Esophagus squamous epithelium (tissue), 5 donors: ENCODE measurements around the gene TMEM51. TPM values are rescaled to one million over a fixed set of nuclear protein-coding genes. Genes with fewer than 3 reads are reported as not detected.

Experiments
- DNase-seq: peaks from one replicate; lab custom pipeline; 2025; lab: John Stamatoyannopoulos, UW
- H3K27ac ChIP-seq, 4 donors: fragments of 200-600 bp; sonication (generic); one replicate each; pipeline ENCODE4 v1.5.1; 2016 to 2019; ENCODE audit warnings: mild to moderate bottlenecking in 1 of 4
- H3K27me3 ChIP-seq, 4 donors: fragments of 200-600 bp; sonication (generic); 1 replicate in 3 of 4; 2 replicates in 1 of 4; pipeline versions ENCODE4 v1.5.1 to v1.6.0; 2017 to 2021; ENCODE audit warnings: antibody characterized with exemption in 1 of 4
- H3K36me3 ChIP-seq, 3 donors: fragments of 200-600 bp; sonication (generic); one replicate each; pipeline ENCODE4 v1.5.1; 2016 to 2019
- H3K4me1 ChIP-seq, 3 donors: fragments of 200-600 bp; sonication (generic); one replicate each; pipeline ENCODE4 v1.5.1; 2017 to 2019
- H3K4me3 ChIP-seq, 4 donors: fragments of 200-600 bp; sonication (generic); 1 replicate in 3 of 4; 2 replicates in 1 of 4; pipeline ENCODE4 v1.5.1; 2016 to 2019; ENCODE audit warnings: mild to moderate bottlenecking in 2 of 4, moderate library complexity in 1 of 4
- H3K9me3 ChIP-seq, 3 donors: fragments of 200-600 bp; sonication (generic); one replicate each; pipeline ENCODE4 v1.5.1; 2016 to 2019
- CTCF ChIP-seq, 6 experiments: fragments of 450-650 bp in 4 of 6; fragments of 200-600 bp in 2 of 6; sonication (generic) in 2 of 6; IDR thresholded peaks; one replicate each; pipeline ENCODE4 v1.5.1; 2016 to 2019; ENCODE audit warnings: antibody characterized with exemption in 6 of 6, mild to moderate bottlenecking in 4 of 6, moderate library complexity in 4 of 6
- POLR2A ChIP-seq, 4 donors: fragments of 450-650 bp; IDR thresholded peaks; one replicate each; pipeline ENCODE4 v1.6.1; 2017; ENCODE audit warnings: antibody characterized with exemption in 4 of 4, mild to moderate bottlenecking in 4 of 4, moderate library complexity in 3 of 4
- WGBS, 2 donors: methylation state at CpG; one replicate each; pipeline ENCODE4 v1.1.5; 2018; 5-methylcytosine and 5-hydroxymethylcytosine counted together
- intact Hi-C: fragments of 100-400 bp; cut with DNase I; formaldehyde crosslinking; loops from one replicate; pipeline ENCODE4 v1.15.0; 2022
- total RNA-seq, 4 donors: library from RNA; depleted of rRNA; stranded (reverse); fragments of >200 nt; gene quantifications; one replicate each; pipeline ENCODE4 v1.1.0, GENCODE V29; 2016
- donor health status: DM: yes; HTN: yes; CAD: no.

Gene TMEM51
- total RNA-seq, 4 donors from 2014 or later, result 11.6 to 23.7 (median 17.7) TPM

GRCh38 chr1:15107058-15107687 is 46.4 kb upstream of the TMEM51 start:
- no peak overlapping the region for H3K4me3 ChIP-seq
- no peak for DNase-seq
- WGBS, 2 donors, result 86 to 89% methylated on average over 1 of the region's 1 CpG
- no peaks in the 10 kb centered on the region for H3K4me1 ChIP-seq
- H3K9me3 ChIP-seq, result peaks cover 0 to 10% (median 4%) of the 10 kb centered on the region in 3 donors
- no peak overlapping the region for H3K27ac ChIP-seq
- H3K36me3 ChIP-seq, result no peaks in the 10 kb centered on the region
- TF ChIP-seq POLR2A (IDR thresholded peaks at IDR 0.05), result no peak
- TF ChIP-seq CTCF (IDR thresholded peaks at IDR 0.05), result no peak
- intact Hi-C loops, result no loop called here
- peaks cover 0 to 6% (median 0%) of the 10 kb centered on the region in 4 donors for H3K27me3 ChIP-seq

- Histone ChIP-seq H3K9me3 (peaks cover 0 to 10% (median 4%) of the 10 kb centered on the region in 3 donors), H3K27me3 (peaks cover 0 to 10% (median 0%) of the 10 kb centered on the region in 4 donors), H3K36me3 (no peaks in the 10 kb centered on the region), H3K4me1 (no peaks in the 10 kb centered on the region), H3K27ac (no peak overlapping the region), H3K4me3 (no peak overlapping the region)
- DNase-seq, result no peak
- intact Hi-C loops, result no loop called here
- no peak for TF ChIP-seq POLR2A (IDR thresholded peaks at IDR 0.05)
- TF ChIP-seq CTCF (IDR thresholded peaks at IDR 0.05), result no peak
- WGBS, 2 donors, result 47 to 63% methylated on average over 3 to 4 of the region's 4 CpGs
Measured at GRCh38 chr1:15107911-15108310, 45.6 kb upstream of the TMEM51 start.

- no peak overlapping the region for H3K4me3 ChIP-seq
- DNase-seq, result no peak
- H3K27me3 ChIP-seq, result peaks cover 0 to 10% (median 0%) of the 10 kb centered on the region in 4 donors
- intact Hi-C loops, result no loop called here
- WGBS, 2 donors, result 95 to 97% methylated on average over 9 of the region's 9 CpGs
- TF ChIP-seq POLR2A (IDR thresholded peaks at IDR 0.05), result no peak
- TF ChIP-seq CTCF (IDR thresholded peaks at IDR 0.05), result no peak
- no peaks in the 10 kb centered on the region for H3K4me1 ChIP-seq
- H3K27ac ChIP-seq, result no peak overlapping the region
- no peaks in the 10 kb centered on the region for H3K36me3 ChIP-seq
- H3K9me3 ChIP-seq, result no peaks in the 10 kb centered on the region
Measured at GRCh38 chr1:15110128-15110866, 43.2 kb upstream of the TMEM51 start.

GRCh38 chr1:15110867-15111230 is 42.7 kb upstream of the TMEM51 start:
- H3K4me1 ChIP-seq, result no peaks in the 10 kb centered on the region
- intact Hi-C loops, result no loop called here
- TF ChIP-seq POLR2A (IDR thresholded peaks at IDR 0.05) (no peak), CTCF (IDR thresholded peaks at IDR 0.05) (no peak)
- no peak overlapping the region for H3K4me3 ChIP-seq
- H3K9me3 ChIP-seq, result no peaks in the 10 kb centered on the region
- no peak overlapping the region for H3K27ac ChIP-seq
- H3K36me3 ChIP-seq, result no peaks in the 10 kb centered on the region
- WGBS, 2 donors, result 79% methylated on average over 2 of the region's 2 CpGs; no CpG with 5 or more reads in 1 of the 2 donors
- no peak for DNase-seq
- peaks cover 0 to 10% (median 0%) of the 10 kb centered on the region in 4 donors for H3K27me3 ChIP-seq

GRCh38 chr1:15113146-15113545 is 40.4 kb upstream of the TMEM51 start:
- 85 to 90% methylated on average over 4 to 5 of the region's 5 CpGs for WGBS, 2 donors
- Histone ChIP-seq H3K36me3 (no peaks in the 10 kb centered on the region), H3K9me3 (no peaks in the 10 kb centered on the region), H3K27me3 (peaks cover 0 to 4% (median 0%) of the 10 kb centered on the region in 4 donors), H3K4me3 (no peak overlapping the region), H3K4me1 (peaks cover 0 to 9% (median 0%) of the 10 kb centered on the region in 3 donors), H3K27ac (no peak overlapping the region)
- DNase-seq, result no peak
- intact Hi-C loops, result no loop called here
- TF ChIP-seq CTCF (IDR thresholded peaks at IDR 0.05), result no peak
- TF ChIP-seq POLR2A (IDR thresholded peaks at IDR 0.05), result no peak
